Sigmoid colon (tissue), 7 donors: Measurements from ENCODE around the gene ADARB2. TPM values are rescaled to one million over a fixed set of nuclear protein-coding genes. Genes with fewer than 3 reads are reported as not detected.

ENCODE experiments used
- DNase-seq: peaks from one replicate; pipeline ENCODE4 v3.0.0-alpha.2; 2019
- H3K27ac ChIP-seq, 4 donors: fragments of 200-600 bp; sonication (generic); one replicate each; pipeline ENCODE4 v1.5.1; 2016 to 2019; ENCODE audit warnings: mild to moderate bottlenecking in 1 of 4
- H3K27me3 ChIP-seq, 3 donors: fragments of 200-600 bp; sonication (generic); one replicate each; pipeline ENCODE4 v1.5.1; 2019; ENCODE audit warnings: mild to moderate bottlenecking in 1 of 3
- H3K36me3 ChIP-seq, 4 donors: fragments of 200-600 bp; sonication (generic); one replicate each; pipeline ENCODE4 v1.5.1; 2016 to 2019
- H3K4me1 ChIP-seq, 4 donors: fragments of 200-600 bp; sonication (generic); one replicate each; pipeline ENCODE4 v1.5.1; 2017 to 2019
- H3K4me3 ChIP-seq, 4 donors: fragments of 200-600 bp; sonication (generic); one replicate each; pipeline ENCODE4 v1.5.1; 2017 to 2019; ENCODE audit warnings: mild to moderate bottlenecking in 2 of 4, moderate library complexity in 1 of 4
- H3K9me3 ChIP-seq, 4 donors: fragments of 200-600 bp in 3 of 4; sonication (generic) in 3 of 4; one replicate each; pipeline versions ENCODE4 v1.5.1 to v1.6.1; 2013 to 2019
- EP300 ChIP-seq, 4 donors: sonication (generic); formaldehyde crosslinking; IDR thresholded peaks; one replicate each; pipeline ENCODE4 v1.6.1; 2017; ENCODE audit warnings: antibody characterized with exemption in 4 of 4
- POLR2A ChIP-seq, 2 donors: fragments of 450-650 bp; IDR thresholded peaks; one replicate each; pipeline ENCODE4 v1.6.1; 2016; ENCODE audit warnings: antibody characterized with exemption in 2 of 2, mild to moderate bottlenecking in 2 of 2, moderate library complexity in 2 of 2
- POLR2AphosphoS5 ChIP-seq, 4 donors: sonication (generic); formaldehyde crosslinking; IDR thresholded peaks; one replicate each; pipeline ENCODE4 v1.6.1; 2017; ENCODE audit warnings: antibody characterized with exemption in 4 of 4
- WGBS, 2 donors: extraction: QIAGEN DNeasy Blood & Tissue Kit; methylation state at CpG; one replicate each; pipeline ENCODE4 v1.1.7; 2013; 5-methylcytosine and 5-hydroxymethylcytosine counted together
- intact Hi-C: fragments of 100-400 bp; cut with DNase I; formaldehyde crosslinking; loops from one replicate; pipeline ENCODE4 v1.15.1; 2023
- polyA plus RNA-seq, 3 donors: library from polyadenylated mRNA; stranded (reverse); fragments of 200-250 nt; gene quantifications; one replicate each; pipeline ENCODE4 v1.2.3, GENCODE V29; 2013
- total RNA-seq, 4 donors: library from RNA; depleted of rRNA; stranded (reverse); fragments of >200 nt; gene quantifications; one replicate each; pipeline ENCODE4 v1.1.0, GENCODE V29; 2016
- TF ChIP-seq, protein P1 (sequence below), 4 experiments: fragments of 450-650 bp in 3 of 4; fragments of 200-600 bp in 1 of 4; IDR thresholded peaks; one replicate each; pipeline ENCODE4 v1.5.1; 2016 to 2019; ENCODE audit warnings: antibody characterized with exemption in 4 of 4, mild to moderate bottlenecking in 3 of 4, moderate library complexity in 2 of 4
- donor health status: healthy with polysubstance abuse.
- donor health status: Bipolar disorder and iron deficiency.
- donor health status: healthy.

ADARB2 gene
- total RNA-seq: 1 to 10 TPM; 3.2 to 5.9 (median 4.5) TPM
- under 1 TPM in 2 of 3 donors, not detected in 1; 0.60 to 0.98 TPM for polyA plus RNA-seq

DNA sequence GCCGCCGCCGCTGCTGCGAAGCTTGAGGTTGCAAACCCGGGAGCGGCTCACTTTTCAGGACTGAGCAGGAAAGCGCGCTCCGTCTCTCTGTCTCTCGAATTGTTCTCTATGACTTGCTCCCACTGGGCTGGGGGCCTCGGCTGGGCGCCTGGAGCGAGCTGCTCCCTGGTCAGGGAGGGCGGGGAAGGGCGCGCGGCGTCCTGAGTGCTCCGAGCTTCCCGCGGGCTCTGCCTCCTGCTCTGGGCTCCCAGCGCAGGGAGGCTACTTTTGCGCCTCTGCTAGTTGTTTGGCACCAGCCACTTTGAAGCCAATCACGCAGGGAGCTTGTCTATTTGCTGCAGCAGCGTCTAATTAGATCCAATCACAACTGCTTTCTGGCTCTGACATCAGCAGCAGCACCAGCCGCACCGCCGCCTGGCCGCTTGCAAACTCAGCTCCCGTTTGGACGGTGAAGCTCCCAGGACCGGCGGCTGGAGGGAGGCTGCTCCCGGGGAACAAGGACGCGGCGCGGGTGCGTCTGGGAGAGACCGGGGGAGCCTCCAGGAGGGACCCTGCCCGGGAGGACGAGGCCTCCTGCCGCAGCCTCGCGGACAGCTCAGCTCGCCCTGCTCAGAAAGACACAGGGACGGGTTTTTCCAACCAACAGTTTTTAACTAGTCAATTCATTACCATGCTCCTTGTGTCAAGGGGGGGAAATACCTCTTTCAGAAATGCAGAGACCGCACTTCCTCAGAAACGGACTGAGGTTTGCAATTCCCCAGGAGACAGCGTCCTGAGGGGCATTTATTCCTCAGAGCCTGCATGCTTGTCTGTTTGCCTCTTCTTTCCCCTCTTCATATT, at the start of gene ADARB2:
TSS of gene ADARB2 (minus strand) at position 304 of the 840 bp plus-strand sequence.
- Histone ChIP-seq H3K27me3 (peaks cover 9 to 91% (median 35%) of the 10 kb centered on the region in 3 donors), H3K4me1 (peaks cover 0 to 18% (median 9%) of the 10 kb centered on the region in 4 donors), H3K27ac (no peak within 1 kb of the TSS), H3K4me3 (peak within 1 kb of the TSS in 2 of 4 donors; percentile 22 to 32), H3K9me3 (no peaks in the 10 kb centered on the region), H3K36me3 (no peaks in the 10 kb centered on the region)
- DNase-seq: no peak
- 1 to 2% methylated on average over 50 of the region's 50 CpGs for WGBS, 2 donors
- intact Hi-C loops: no loop called here
- TF ChIP-seq, protein P1, sequence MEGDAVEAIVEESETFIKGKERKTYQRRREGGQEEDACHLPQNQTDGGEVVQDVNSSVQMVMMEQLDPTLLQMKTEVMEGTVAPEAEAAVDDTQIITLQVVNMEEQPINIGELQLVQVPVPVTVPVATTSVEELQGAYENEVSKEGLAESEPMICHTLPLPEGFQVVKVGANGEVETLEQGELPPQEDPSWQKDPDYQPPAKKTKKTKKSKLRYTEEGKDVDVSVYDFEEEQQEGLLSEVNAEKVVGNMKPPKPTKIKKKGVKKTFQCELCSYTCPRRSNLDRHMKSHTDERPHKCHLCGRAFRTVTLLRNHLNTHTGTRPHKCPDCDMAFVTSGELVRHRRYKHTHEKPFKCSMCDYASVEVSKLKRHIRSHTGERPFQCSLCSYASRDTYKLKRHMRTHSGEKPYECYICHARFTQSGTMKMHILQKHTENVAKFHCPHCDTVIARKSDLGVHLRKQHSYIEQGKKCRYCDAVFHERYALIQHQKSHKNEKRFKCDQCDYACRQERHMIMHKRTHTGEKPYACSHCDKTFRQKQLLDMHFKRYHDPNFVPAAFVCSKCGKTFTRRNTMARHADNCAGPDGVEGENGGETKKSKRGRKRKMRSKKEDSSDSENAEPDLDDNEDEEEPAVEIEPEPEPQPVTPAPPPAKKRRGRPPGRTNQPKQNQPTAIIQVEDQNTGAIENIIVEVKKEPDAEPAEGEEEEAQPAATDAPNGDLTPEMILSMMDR (IDR thresholded peaks at IDR 0.05): no peak
- TF ChIP-seq POLR2A (IDR thresholded peaks at IDR 0.05) (no peak), EP300 (IDR thresholded peaks at IDR 0.05) (no peak), POLR2AphosphoS5 (IDR thresholded peaks at IDR 0.05) (no peak)

DNA sequence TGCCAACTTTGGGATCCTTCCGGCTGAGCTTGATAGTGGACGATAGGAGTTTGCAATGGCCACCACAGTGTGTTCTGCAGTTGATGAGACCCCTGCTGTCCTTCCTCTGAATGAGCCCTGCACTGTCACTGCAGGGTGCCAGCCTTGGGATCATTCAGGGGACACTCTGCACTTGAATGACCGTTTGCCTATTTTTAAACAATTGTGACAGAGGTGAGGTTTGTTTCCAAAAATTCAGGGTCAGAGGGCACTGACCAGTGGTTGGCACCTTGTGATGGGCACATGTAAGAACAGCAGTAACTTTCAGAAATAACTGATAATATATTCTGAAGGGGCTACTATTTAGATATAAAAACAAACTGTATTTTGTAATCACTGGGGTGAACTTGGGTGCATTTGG, 48.5 kb upstream of the ADARB2 start:
- WGBS, 2 donors: 69 to 70% methylated on average over 3 of the region's 3 CpGs
- intact Hi-C loops: no loop called here
- no peak overlapping the region for H3K27ac ChIP-seq
- H3K36me3 ChIP-seq: no peaks in the 10 kb centered on the region
- H3K4me3 ChIP-seq: no peak overlapping the region
- DNase-seq: no peak
- H3K27me3 ChIP-seq: no peaks in the 10 kb centered on the region
- TF ChIP-seq POLR2A (IDR thresholded peaks at IDR 0.05): no peak
- no peak for TF ChIP-seq EP300 (IDR thresholded peaks at IDR 0.05)
- TF ChIP-seq POLR2AphosphoS5 (IDR thresholded peaks at IDR 0.05): no peak
- TF ChIP-seq, protein P1 (IDR thresholded peaks at IDR 0.05): no peak
- H3K9me3 ChIP-seq: no peaks in the 10 kb centered on the region
- H3K4me1 ChIP-seq: no peaks in the 10 kb centered on the region

DNA sequence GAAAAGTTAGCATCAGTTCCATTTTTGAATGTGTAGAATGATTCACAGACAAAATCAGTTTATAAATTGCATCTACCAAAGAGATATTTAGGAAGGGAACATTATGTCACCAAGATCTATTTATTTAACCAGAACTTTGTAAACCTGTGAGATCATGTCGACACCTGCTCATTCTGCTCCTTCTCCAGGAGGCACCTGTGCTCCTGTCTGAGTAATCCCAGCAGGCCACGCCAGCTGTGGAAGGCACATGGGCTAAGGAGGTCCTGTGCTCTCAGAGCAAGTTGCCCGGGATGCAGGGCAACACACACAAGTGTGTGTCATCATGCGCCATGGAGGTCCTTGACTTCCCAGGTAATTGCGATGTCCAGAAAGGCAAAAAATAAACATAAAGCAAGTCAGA, 45.5 kb upstream of the ADARB2 start:
- WGBS, 2 donors: 72 to 88% methylated on average over 5 of the region's 5 CpGs
- DNase-seq: no peak
- intact Hi-C loops: no loop called here
- Histone ChIP-seq H3K36me3 (no peaks in the 10 kb centered on the region), H3K9me3 (peaks cover 0 to 4% (median 0%) of the 10 kb centered on the region in 4 donors), H3K4me1 (no peaks in the 10 kb centered on the region), H3K27ac (no peak overlapping the region), H3K4me3 (no peak overlapping the region), H3K27me3 (no peaks in the 10 kb centered on the region)
- TF ChIP-seq EP300 (IDR thresholded peaks at IDR 0.05) (no peak), POLR2A (IDR thresholded peaks at IDR 0.05) (no peak), POLR2AphosphoS5 (IDR thresholded peaks at IDR 0.05) (no peak)
- TF ChIP-seq, protein P1 (IDR thresholded peaks at IDR 0.05): no peak

DNA sequence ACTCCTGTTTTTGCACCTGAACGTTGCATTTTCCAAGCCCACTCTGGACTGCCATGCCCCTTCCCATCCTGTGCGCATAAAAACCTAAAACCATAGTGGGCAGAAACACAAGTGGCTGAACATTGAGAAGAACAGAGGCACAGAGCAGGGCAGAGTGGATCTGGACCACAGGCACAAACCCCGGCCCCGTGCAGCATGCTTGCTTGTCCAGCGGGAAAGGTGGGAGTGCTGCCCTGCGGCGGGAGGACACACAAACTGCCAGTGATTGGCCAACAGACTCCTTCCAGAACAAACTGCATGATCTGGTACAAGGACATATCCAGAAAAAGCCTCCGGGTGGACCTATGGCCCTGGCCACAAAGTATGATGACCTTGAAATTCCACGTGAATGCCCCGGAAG, 42.5 kb upstream of the ADARB2 start:
- DNase-seq: no peak
- Histone ChIP-seq H3K4me3 (no peak overlapping the region), H3K36me3 (no peaks in the 10 kb centered on the region), H3K27ac (no peak overlapping the region), H3K4me1 (no peaks in the 10 kb centered on the region), H3K27me3 (no peaks in the 10 kb centered on the region), H3K9me3 (peaks cover 0 to 4% (median 0%) of the 10 kb centered on the region in 4 donors)
- intact Hi-C loops: no loop called here
- 89 to 91% methylated on average over 10 of the region's 10 CpGs for WGBS, 2 donors
- TF ChIP-seq EP300 (IDR thresholded peaks at IDR 0.05) (no peak), POLR2AphosphoS5 (IDR thresholded peaks at IDR 0.05) (no peak), POLR2A (IDR thresholded peaks at IDR 0.05) (no peak)
- TF ChIP-seq, protein P1 (IDR thresholded peaks at IDR 0.05): no peak
